HFFc6 (cell line): ENCODE data around the gene SV2C. TPM values are rescaled to one million over a fixed set of nuclear protein-coding genes. Genes with fewer than 3 reads are reported as not detected.

Experiments used
- DNase-seq: peaks from one replicate; pipeline ENCODE4 v3.0.0-alpha.2; 2018
- H3K27ac Mint-ChIP-seq: 2 replicates; pipeline ENCODE4 v1.8.0; 2020; ENCODE audit warnings: mild to moderate bottlenecking, mixed read lengths
- H3K27me3 Mint-ChIP-seq: 2 replicates; pipeline ENCODE4 v1.8.0; 2021; ENCODE audit warnings: mild to moderate bottlenecking, moderate library complexity, mixed read lengths; ENCODE audit not compliant: insufficient read depth
- H3K36me3 Mint-ChIP-seq: 2 replicates; pipeline ENCODE4 v1.8.0; 2021; ENCODE audit warnings: low read depth, mixed read lengths
- H3K4me1 Mint-ChIP-seq: 2 replicates; pipeline ENCODE4 v1.8.0; 2020; ENCODE audit warnings: low read depth, mixed read lengths
- H3K4me3 Mint-ChIP-seq: 2 replicates; pipeline ENCODE4 v1.8.0; 2020; ENCODE audit warnings: mild to moderate bottlenecking, moderate library complexity, mixed read lengths
- H3K9me3 Mint-ChIP-seq: 2 replicates; pipeline ENCODE4 v1.8.0; 2020; ENCODE audit warnings: mild to moderate bottlenecking, mixed read lengths
- total RNA-seq, 6 experiments: library from RNA; stranded (reverse); fragmentation: NEBNext Ultra II Directional; extraction: Animal tissue kit (Norgen Biotek cat#: 25700); gene quantifications; 2 replicates in 1 of 6; 3 replicates in 5 of 6; pipeline ENCODE4 v1.2.3, GENCODE V29; 2021
- TF ChIP-seq, protein P1 (sequence below): fragments of 200-600 bp; sonication (generic); IDR thresholded peaks from 2 replicates; pipeline ENCODE4 v1.5.0; 2021; ENCODE audit warnings: antibody characterized with exemption, mild to moderate bottlenecking

SV2C gene
- total RNA-seq, 6 experiments from 2014 or later = not detected

DNA sequence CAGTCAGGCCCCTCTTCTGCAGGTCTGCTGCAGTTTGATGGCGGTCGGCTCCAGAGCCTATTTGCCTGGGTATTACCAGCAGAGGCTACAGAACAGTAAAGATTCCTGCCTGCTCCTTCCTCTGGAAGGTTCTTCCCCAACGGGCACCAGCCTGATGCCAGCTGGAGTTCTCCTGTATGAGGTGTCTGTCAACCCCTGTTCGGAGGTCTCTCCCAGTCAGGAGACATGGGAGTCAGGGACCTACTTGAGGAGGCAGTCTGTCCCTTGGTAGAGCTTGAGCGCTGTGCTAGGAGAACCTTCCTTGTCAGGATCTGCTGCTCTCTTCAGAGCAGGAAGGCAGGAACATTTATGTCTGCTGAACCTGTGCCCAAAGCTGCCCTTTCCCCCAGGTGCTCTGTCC is 181.5 kb downstream of the SV2C start:
- no peaks in the 10 kb centered on the region for H3K4me1 Mint-ChIP-seq
- no peak overlapping the region for H3K4me3 Mint-ChIP-seq
- TF ChIP-seq, protein P1, sequence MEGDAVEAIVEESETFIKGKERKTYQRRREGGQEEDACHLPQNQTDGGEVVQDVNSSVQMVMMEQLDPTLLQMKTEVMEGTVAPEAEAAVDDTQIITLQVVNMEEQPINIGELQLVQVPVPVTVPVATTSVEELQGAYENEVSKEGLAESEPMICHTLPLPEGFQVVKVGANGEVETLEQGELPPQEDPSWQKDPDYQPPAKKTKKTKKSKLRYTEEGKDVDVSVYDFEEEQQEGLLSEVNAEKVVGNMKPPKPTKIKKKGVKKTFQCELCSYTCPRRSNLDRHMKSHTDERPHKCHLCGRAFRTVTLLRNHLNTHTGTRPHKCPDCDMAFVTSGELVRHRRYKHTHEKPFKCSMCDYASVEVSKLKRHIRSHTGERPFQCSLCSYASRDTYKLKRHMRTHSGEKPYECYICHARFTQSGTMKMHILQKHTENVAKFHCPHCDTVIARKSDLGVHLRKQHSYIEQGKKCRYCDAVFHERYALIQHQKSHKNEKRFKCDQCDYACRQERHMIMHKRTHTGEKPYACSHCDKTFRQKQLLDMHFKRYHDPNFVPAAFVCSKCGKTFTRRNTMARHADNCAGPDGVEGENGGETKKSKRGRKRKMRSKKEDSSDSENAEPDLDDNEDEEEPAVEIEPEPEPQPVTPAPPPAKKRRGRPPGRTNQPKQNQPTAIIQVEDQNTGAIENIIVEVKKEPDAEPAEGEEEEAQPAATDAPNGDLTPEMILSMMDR = no peak
- no peak for DNase-seq
- H3K27me3 Mint-ChIP-seq = peaks cover 3% of the 10 kb centered on the region
- no peak overlapping the region for H3K27ac Mint-ChIP-seq
- H3K36me3 Mint-ChIP-seq = no peaks in the 10 kb centered on the region
- no peaks in the 10 kb centered on the region for H3K9me3 Mint-ChIP-seq

DNA sequence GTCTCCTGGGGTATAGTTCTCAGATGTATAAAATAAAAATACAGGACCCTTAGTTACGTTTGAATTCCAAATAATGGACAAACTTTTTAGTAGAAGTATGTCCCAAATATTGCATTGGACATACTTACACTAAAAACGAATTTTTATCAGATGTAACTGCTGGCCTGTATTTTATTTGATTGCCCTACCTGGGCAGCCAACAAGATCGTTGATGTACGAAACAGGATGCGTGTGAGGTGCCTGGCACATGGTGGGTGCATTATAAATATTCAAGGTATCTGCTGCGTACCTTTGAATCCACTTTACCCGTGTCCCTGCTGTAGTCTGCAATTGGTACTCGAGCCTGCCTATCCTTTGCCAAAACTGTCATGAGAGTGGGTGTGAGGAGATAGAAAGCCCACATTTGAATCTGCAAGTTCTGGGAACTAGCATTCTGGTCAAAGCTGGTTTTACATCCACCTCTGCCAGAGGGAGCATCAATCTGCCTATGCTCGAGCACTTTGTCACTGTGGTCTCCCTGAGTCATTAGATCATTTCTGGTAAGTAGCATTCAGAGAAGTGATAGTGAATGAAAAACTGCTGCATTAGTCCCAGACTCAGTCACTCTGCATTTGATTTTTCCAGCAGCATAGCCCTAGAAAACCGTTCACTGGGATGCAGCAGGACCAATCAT is 186.2 kb downstream of the SV2C start:
- H3K36me3 Mint-ChIP-seq = no peaks in the 10 kb centered on the region
- no peak for DNase-seq
- no peak overlapping the region for H3K4me3 Mint-ChIP-seq
- no peaks in the 10 kb centered on the region for H3K9me3 Mint-ChIP-seq
- TF ChIP-seq, protein P1 = no peak
- no peaks in the 10 kb centered on the region for H3K4me1 Mint-ChIP-seq
- peaks cover 2% of the 10 kb centered on the region for H3K27me3 Mint-ChIP-seq
- H3K27ac Mint-ChIP-seq = no peak overlapping the region

DNA sequence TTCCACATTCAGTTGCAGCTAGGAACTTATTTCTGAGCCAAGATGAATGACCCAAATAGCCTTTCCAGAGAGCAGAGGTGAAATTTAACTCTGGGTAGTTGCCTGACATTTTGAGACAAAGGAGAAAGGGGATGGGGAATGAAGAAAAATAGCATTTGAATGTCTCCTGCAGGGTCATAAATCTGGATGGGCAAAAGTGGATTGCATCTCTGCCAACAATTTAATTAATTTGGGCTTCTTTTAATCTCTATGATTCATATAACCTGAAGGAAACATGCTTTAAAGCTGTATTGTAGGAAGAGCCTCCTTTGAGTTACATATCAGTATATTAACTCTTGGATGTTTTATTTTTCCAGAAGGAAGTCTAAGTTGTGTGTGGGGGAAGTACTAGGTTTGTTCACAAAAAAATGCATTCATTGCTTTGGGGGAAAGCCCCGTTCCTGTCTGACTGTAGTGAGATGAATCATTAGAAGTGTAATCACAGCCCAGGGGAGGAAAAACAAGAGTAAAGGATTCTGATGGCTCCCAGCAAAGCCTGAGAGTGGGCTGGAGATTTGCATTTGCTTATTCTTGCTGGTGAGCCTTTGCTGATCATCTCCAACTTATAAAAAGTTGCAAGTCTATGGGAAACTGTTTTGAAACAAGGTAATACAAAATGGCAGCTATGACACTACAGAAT is 186.9 kb downstream of the SV2C start:
- TF ChIP-seq, protein P1 = no peak
- DNase-seq = no peak
- H3K27me3 Mint-ChIP-seq = peaks cover 2% of the 10 kb centered on the region
- no peak overlapping the region for H3K27ac Mint-ChIP-seq
- no peaks in the 10 kb centered on the region for H3K36me3 Mint-ChIP-seq
- no peaks in the 10 kb centered on the region for H3K9me3 Mint-ChIP-seq
- no peak overlapping the region for H3K4me3 Mint-ChIP-seq
- H3K4me1 Mint-ChIP-seq = no peaks in the 10 kb centered on the region

DNA sequence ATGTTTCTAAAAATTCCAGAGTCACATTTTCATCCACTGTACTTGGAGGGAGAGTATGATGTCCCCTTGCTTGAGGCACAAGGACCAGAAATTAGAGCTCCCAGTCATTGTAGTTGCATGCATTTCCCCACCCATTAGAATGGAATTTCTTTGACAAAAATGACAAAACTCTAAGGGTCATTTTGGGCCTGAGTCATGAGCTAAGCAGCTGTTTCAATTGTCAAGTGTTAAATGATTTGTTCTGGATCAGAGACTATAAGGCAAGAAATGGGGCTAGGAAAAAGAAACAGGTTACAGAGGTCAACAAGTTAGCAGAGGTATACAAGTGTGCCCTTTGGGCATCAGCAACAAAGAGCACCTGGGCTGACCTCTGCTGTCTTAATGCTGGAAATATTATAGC is 188.7 kb downstream of the SV2C start:
- H3K9me3 Mint-ChIP-seq = no peaks in the 10 kb centered on the region
- H3K36me3 Mint-ChIP-seq = no peaks in the 10 kb centered on the region
- TF ChIP-seq, protein P1 = no peak
- no peak overlapping the region for H3K4me3 Mint-ChIP-seq
- H3K27ac Mint-ChIP-seq = no peak overlapping the region
- DNase-seq = no peak
- no peaks in the 10 kb centered on the region; the same call in 1 of the 2 replicates for H3K27me3 Mint-ChIP-seq
- H3K4me1 Mint-ChIP-seq = no peaks in the 10 kb centered on the region

DNA sequence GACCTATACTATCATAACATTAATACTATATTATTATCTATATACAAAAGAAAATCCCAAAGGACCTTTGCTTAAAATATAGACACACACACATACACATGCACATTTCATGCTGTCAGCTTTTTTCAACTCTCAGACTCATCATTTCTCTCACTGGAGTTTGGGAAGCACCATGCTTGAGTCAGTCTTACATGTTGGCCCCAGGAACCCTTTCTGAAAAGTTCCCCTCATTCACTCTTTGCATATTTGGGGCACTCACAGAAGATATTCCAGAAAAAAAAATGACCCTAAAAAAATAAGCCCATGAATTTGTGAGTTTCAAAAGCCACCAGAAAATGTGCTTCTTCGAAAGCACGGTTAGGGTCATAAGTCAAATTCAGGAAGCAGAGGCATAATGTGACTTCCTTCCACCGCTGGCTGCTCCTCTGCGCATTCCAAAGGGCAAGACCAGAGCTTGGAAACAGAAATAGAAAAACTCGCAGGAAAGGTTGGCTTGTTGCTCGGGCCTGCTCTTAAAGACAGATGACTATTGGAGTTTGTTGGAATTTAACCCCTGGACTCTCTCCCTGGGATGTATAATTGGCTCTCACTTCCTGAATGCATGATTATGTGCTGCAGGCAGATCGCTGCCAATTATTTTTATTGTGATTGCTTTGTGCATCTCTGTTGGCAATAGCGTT is 190.2 kb downstream of the SV2C start:
- Mint-ChIP-seq H3K27me3 (no peaks in the 10 kb centered on the region; the same call in 1 of the 2 replicates), H3K27ac (no peak overlapping the region)

More for the DNA sequence above, 190.2 kb downstream of the SV2C start:
- Mint-ChIP-seq H3K4me1 (no peaks in the 10 kb centered on the region), H3K36me3 (no peaks in the 10 kb centered on the region), H3K9me3 (no peaks in the 10 kb centered on the region), H3K4me3 (no peak overlapping the region)
- TF ChIP-seq, protein P1 = no peak
- no peak for DNase-seq
